ENCODE data around the gene DIPK1C. TPM values are rescaled to one million over a fixed set of nuclear protein-coding genes. Genes with fewer than 3 reads are reported as not detected.

The DIPK1C gene
- total RNA-seq, 1 donor from 2014 or later: not detected

- H3K4me1 ChIP-seq (ENCODE audit: insufficient read depth, low read length): no peaks in the 10 kb centered on the region
- no peak overlapping the region for H3K4me3 ChIP-seq (ENCODE audit: insufficient read depth, low read depth, low read length)
- H3K27ac ChIP-seq (ENCODE audit: low read depth, low read length): no peak overlapping the region
- H3K27me3 ChIP-seq (ENCODE audit: insufficient read depth, low read length): peaks cover 51% of the 10 kb centered on the region
- H2AFZ ChIP-seq (ENCODE audit: low read depth, low read length): no peak overlapping the region
- H3K4me2 ChIP-seq (ENCODE audit: low read length): no peak overlapping the region
- H3K27ac Mint-ChIP-seq (ENCODE audit: unreplicated experiment): no peak overlapping the region
- no peaks in the 10 kb centered on the region for H4K20me1 ChIP-seq (ENCODE audit: insufficient read depth, low read length)
- peaks cover 4% of the 10 kb centered on the region for H3K4me1 Mint-ChIP-seq (ENCODE audit: low read depth, unreplicated experiment)
- peaks cover 3% of the 10 kb centered on the region for H3K9me3 Mint-ChIP-seq (ENCODE audit: unreplicated experiment)
- FAIRE-seq (no peak), DNase-seq (ENCODE audit: low read depth) (no peak)
- H3K36me3 ChIP-seq (ENCODE audit: insufficient read depth, low read length): no peaks in the 10 kb centered on the region
- no peaks in the 10 kb centered on the region for H3K79me2 ChIP-seq (ENCODE audit: insufficient read depth, low read length)
- TF ChIP-seq, protein P1, sequence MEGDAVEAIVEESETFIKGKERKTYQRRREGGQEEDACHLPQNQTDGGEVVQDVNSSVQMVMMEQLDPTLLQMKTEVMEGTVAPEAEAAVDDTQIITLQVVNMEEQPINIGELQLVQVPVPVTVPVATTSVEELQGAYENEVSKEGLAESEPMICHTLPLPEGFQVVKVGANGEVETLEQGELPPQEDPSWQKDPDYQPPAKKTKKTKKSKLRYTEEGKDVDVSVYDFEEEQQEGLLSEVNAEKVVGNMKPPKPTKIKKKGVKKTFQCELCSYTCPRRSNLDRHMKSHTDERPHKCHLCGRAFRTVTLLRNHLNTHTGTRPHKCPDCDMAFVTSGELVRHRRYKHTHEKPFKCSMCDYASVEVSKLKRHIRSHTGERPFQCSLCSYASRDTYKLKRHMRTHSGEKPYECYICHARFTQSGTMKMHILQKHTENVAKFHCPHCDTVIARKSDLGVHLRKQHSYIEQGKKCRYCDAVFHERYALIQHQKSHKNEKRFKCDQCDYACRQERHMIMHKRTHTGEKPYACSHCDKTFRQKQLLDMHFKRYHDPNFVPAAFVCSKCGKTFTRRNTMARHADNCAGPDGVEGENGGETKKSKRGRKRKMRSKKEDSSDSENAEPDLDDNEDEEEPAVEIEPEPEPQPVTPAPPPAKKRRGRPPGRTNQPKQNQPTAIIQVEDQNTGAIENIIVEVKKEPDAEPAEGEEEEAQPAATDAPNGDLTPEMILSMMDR (IDR thresholded peaks at IDR 0.05; ENCODE audit: insufficient read depth, low read depth, low read length): no peak
- TF ChIP-seq EZH2 (IDR thresholded peaks at IDR 0.05; ENCODE audit: insufficient read depth, low read length): no peak
- no peaks in the 10 kb centered on the region for H3K9me3 ChIP-seq (ENCODE audit: insufficient read depth, low read depth, low read length)
- H3K9ac ChIP-seq (ENCODE audit: low read length): no peak overlapping the region
- H3K36me3 Mint-ChIP-seq (ENCODE audit: low read depth, unreplicated experiment): no peaks in the 10 kb centered on the region
- H3K27me3 Mint-ChIP-seq (ENCODE audit: low read depth, unreplicated experiment): peaks cover 54% of the 10 kb centered on the region
- H3K4me3 Mint-ChIP-seq (ENCODE audit: unreplicated experiment): peak overlapping the region; percentile 50
Observed at GRCh38 chr18:74457725-74458421, 765 bp upstream of the DIPK1C start.

DNA sequence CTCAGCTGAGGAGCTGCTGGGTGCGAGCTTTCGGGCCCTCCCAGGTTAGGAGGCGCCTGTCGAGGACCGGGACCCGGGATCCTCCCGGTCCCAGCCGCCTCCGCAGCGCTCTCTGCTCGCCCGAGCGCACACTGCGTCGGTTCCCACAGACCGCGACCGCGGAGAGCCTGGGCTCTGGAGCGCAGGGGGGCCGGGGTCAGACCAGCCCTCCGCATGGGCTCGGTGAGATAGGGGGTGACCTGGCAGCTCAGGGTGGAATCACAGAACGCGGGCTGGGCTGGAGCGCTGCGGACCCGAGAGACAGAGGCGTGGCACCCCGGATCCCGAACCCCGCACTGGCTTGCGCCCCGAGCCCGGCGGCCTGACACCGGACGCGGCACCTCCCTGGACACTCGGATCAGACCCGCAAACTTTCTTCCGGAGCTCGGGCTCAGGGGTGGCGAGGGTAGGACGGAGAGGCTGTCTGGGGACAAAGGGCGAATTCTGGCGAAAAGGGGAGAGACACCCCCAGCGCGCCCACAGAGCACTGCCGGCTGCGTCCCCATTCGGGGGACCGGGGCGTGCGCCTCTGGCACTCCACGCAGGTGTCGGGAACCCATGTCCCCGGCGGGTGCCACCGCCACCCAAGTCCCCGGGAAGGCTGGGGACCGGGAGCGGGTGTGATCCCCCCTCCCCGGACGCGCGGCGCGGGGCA lies 612 bp downstream of the DIPK1C start:
- peaks cover 51% of the 10 kb centered on the region for H3K27me3 ChIP-seq (ENCODE audit: insufficient read depth, low read length)
- no peak for FAIRE-seq
- TF ChIP-seq, protein P1 (IDR thresholded peaks at IDR 0.05; ENCODE audit: insufficient read depth, low read depth, low read length): no peak
- TF ChIP-seq EZH2 (IDR thresholded peaks at IDR 0.05; ENCODE audit: insufficient read depth, low read length): peak; percentile 62

GRCh38 chr18:74456017-74456348 lies 1.1 kb downstream of the DIPK1C start:
- Mint-ChIP-seq H3K9me3 (ENCODE audit: unreplicated experiment) (no peaks in the 10 kb centered on the region), H3K4me1 (ENCODE audit: low read depth, unreplicated experiment) (peaks cover 5% of the 10 kb centered on the region), H3K27ac (ENCODE audit: unreplicated experiment) (no peak overlapping the region), H3K4me3 (ENCODE audit: unreplicated experiment) (no peak overlapping the region), H3K27me3 (ENCODE audit: low read depth, unreplicated experiment) (peaks cover 64% of the 10 kb centered on the region), H3K36me3 (ENCODE audit: low read depth, unreplicated experiment) (no peaks in the 10 kb centered on the region)
- H3K27ac ChIP-seq (ENCODE audit: low read depth, low read length): no peak overlapping the region
- no peaks in the 10 kb centered on the region for H3K79me2 ChIP-seq (ENCODE audit: insufficient read depth, low read length)
- no peak for FAIRE-seq
- TF ChIP-seq, protein P1 (IDR thresholded peaks at IDR 0.05; ENCODE audit: insufficient read depth, low read depth, low read length): no peak
- no peak for TF ChIP-seq EZH2 (IDR thresholded peaks at IDR 0.05; ENCODE audit: insufficient read depth, low read length)
- no peak overlapping the region for H2AFZ ChIP-seq (ENCODE audit: low read depth, low read length)
- H3K4me2 ChIP-seq (ENCODE audit: low read length): peak overlapping the region; percentile 44
- no peaks in the 10 kb centered on the region for H4K20me1 ChIP-seq (ENCODE audit: insufficient read depth, low read length)
- H3K9ac ChIP-seq (ENCODE audit: low read length): no peak overlapping the region
- H3K36me3 ChIP-seq (ENCODE audit: insufficient read depth, low read length): no peaks in the 10 kb centered on the region
- no peaks in the 10 kb centered on the region for H3K4me1 ChIP-seq (ENCODE audit: insufficient read depth, low read length)
- DNase-seq (ENCODE audit: low read depth): no peak
- peaks cover 51% of the 10 kb centered on the region for H3K27me3 ChIP-seq (ENCODE audit: insufficient read depth, low read length)
- H3K4me3 ChIP-seq (ENCODE audit: insufficient read depth, low read depth, low read length): no peak overlapping the region
- no peaks in the 10 kb centered on the region for H3K9me3 ChIP-seq (ENCODE audit: insufficient read depth, low read depth, low read length)

More for the DNA sequence above, 612 bp downstream of the DIPK1C start:
- H3K4me1 ChIP-seq (ENCODE audit: insufficient read depth, low read length): no peaks in the 10 kb centered on the region
- H3K4me3 ChIP-seq (ENCODE audit: insufficient read depth, low read depth, low read length): no peak overlapping the region
- H2AFZ ChIP-seq (ENCODE audit: low read depth, low read length): no peak overlapping the region
- peak overlapping the region; percentile 44 for H3K4me2 ChIP-seq (ENCODE audit: low read length)
- H3K36me3 Mint-ChIP-seq (ENCODE audit: low read depth, unreplicated experiment): no peaks in the 10 kb centered on the region
- H3K27me3 Mint-ChIP-seq (ENCODE audit: low read depth, unreplicated experiment): peaks cover 62% of the 10 kb centered on the region
- H3K9ac ChIP-seq (ENCODE audit: low read length): no peak overlapping the region
- peak overlapping the region; percentile 27 for H3K4me3 Mint-ChIP-seq (ENCODE audit: unreplicated experiment)
- H3K4me1 Mint-ChIP-seq (ENCODE audit: low read depth, unreplicated experiment): peaks cover 5% of the 10 kb centered on the region
- H3K79me2 ChIP-seq (ENCODE audit: insufficient read depth, low read length): no peaks in the 10 kb centered on the region
- H3K36me3 ChIP-seq (ENCODE audit: insufficient read depth, low read length): no peaks in the 10 kb centered on the region
- no peak overlapping the region for H3K27ac ChIP-seq (ENCODE audit: low read depth, low read length)
- no peak overlapping the region for H3K27ac Mint-ChIP-seq (ENCODE audit: unreplicated experiment)
- no peaks in the 10 kb centered on the region for H4K20me1 ChIP-seq (ENCODE audit: insufficient read depth, low read length)
- no peak for DNase-seq (ENCODE audit: low read depth)
- H3K9me3 Mint-ChIP-seq (ENCODE audit: unreplicated experiment): no peaks in the 10 kb centered on the region
- no peaks in the 10 kb centered on the region for H3K9me3 ChIP-seq (ENCODE audit: insufficient read depth, low read depth, low read length)

Measured in astrocyte (in vitro differentiated cells and primary cell).